Esophagus squamous epithelium (tissue), 5 donors: ENCODE data around the gene ATP6V0C. TPM values are rescaled to one million over a fixed set of nuclear protein-coding genes. Genes with fewer than 3 reads are reported as not detected.

Source experiments
- DNase-seq: peaks from one replicate; lab custom pipeline; 2025; lab: John Stamatoyannopoulos, UW
- H3K27ac ChIP-seq, 4 donors: fragments of 200-600 bp; sonication (generic); one replicate each; pipeline ENCODE4 v1.5.1; 2016 to 2019; ENCODE audit warnings: mild to moderate bottlenecking in 1 of 4
- H3K27me3 ChIP-seq, 4 donors: fragments of 200-600 bp; sonication (generic); 1 replicate in 3 of 4; 2 replicates in 1 of 4; pipeline versions ENCODE4 v1.5.1 to v1.6.0; 2017 to 2021; ENCODE audit warnings: antibody characterized with exemption in 1 of 4
- H3K36me3 ChIP-seq, 3 donors: fragments of 200-600 bp; sonication (generic); one replicate each; pipeline ENCODE4 v1.5.1; 2016 to 2019
- H3K4me1 ChIP-seq, 3 donors: fragments of 200-600 bp; sonication (generic); one replicate each; pipeline ENCODE4 v1.5.1; 2017 to 2019
- H3K4me3 ChIP-seq, 4 donors: fragments of 200-600 bp; sonication (generic); 1 replicate in 3 of 4; 2 replicates in 1 of 4; pipeline ENCODE4 v1.5.1; 2016 to 2019; ENCODE audit warnings: mild to moderate bottlenecking in 2 of 4, moderate library complexity in 1 of 4
- H3K9me3 ChIP-seq, 3 donors: fragments of 200-600 bp; sonication (generic); one replicate each; pipeline ENCODE4 v1.5.1; 2016 to 2019
- POLR2A ChIP-seq, 4 donors: fragments of 450-650 bp; IDR thresholded peaks; one replicate each; pipeline ENCODE4 v1.6.1; 2017; ENCODE audit warnings: antibody characterized with exemption in 4 of 4, mild to moderate bottlenecking in 4 of 4, moderate library complexity in 3 of 4
- WGBS, 2 donors: methylation state at CpG; one replicate each; pipeline ENCODE4 v1.1.5; 2018; 5-methylcytosine and 5-hydroxymethylcytosine counted together
- intact Hi-C: fragments of 100-400 bp; cut with DNase I; formaldehyde crosslinking; loops from one replicate; pipeline ENCODE4 v1.15.0; 2022
- total RNA-seq, 4 donors: library from RNA; depleted of rRNA; stranded (reverse); fragments of >200 nt; gene quantifications; one replicate each; pipeline ENCODE4 v1.1.0, GENCODE V29; 2016
- TF ChIP-seq, protein P1 (sequence below), 6 experiments: fragments of 450-650 bp in 4 of 6; fragments of 200-600 bp in 2 of 6; sonication (generic) in 2 of 6; IDR thresholded peaks; one replicate each; pipeline ENCODE4 v1.5.1; 2016 to 2019; ENCODE audit warnings: antibody characterized with exemption in 6 of 6, mild to moderate bottlenecking in 4 of 6, moderate library complexity in 4 of 6
- donor health status: DM: yes; HTN: yes; CAD: no.

ATP6V0C gene
- total RNA-seq, 4 donors from 2014 or later: 70.8 to 196 (median 125) TPM

DNA sequence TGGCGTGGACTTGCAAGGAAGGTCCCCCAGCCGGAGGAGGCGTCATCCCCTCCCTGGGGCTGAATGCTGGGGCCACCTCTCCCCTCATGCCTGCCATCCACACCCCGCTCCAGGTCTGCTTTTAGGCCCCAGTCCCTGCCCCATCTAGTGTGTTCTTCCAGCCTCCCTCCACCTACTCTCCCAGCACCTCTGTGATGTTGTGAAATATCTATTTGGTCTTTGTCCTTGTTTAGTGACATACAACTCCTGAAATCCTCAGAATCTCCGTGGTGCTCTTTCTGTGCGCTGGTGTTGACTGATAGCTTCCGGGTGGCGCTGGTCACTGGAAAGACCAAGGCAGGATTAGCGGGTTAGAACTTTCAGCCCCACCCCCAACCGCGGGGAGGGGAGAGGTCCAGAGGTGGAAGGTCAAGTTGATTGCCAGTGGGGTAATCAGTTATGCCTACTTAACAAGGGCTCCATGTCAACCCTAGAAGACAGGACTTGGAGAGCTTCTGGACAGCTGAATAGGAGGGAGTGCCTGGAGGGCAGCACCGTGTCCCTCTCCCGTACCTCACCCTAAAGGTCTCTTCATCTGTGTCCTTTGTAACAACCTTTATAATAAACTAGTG lies 28.7 kb upstream of the ATP6V0C start:
- WGBS, 2 donors: 80 to 90% methylated on average over 10 to 11 of the region's 13 CpGs

DNA sequence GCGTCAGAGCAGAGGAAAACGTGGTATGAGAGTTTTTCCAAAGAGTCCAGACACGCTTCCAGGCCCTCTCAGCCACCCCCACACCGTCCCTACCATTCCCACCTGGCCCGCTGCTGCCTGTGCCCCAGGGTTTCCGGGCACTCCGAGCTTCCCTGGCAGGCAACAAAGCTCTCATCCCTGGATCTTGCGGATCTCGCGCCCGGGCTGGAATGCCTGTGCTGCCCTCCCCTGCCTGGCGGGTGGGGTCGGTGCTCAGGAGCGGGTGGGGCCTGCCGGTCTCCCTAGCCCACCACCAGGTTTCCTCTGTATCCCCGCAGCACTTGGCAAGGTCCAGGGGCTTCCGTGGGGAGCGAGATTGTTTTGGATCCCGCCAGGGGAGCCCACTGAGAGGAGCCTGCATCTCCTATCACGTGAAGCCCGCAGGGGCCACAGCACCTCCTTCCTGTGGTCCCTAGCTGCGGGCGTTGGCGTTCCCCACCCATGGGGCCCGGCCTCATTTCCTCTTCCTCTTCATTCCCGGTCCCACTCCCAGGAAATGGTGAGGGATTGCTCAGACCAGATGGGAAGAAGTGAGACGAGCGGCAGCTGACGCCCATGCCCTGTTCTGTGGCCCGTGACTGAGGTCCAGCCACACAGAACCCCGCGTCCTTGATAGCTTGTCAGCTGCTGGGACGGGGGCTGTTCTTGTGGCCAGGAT lies 27.8 kb upstream of the ATP6V0C start:
- no peaks in the 10 kb centered on the region for H3K27me3 ChIP-seq
- no peak for DNase-seq
- peaks cover 0 to 7% (median 0%) of the 10 kb centered on the region in 3 donors for H3K36me3 ChIP-seq
- H3K4me1 ChIP-seq: peaks cover 0 to 52% (median 7%) of the 10 kb centered on the region in 3 donors
- H3K27ac ChIP-seq: no peak overlapping the region
- H3K9me3 ChIP-seq: no peaks in the 10 kb centered on the region
- no peak overlapping the region for H3K4me3 ChIP-seq
- WGBS, 2 donors: 72 to 78% methylated on average over 8 to 17 of the region's 33 CpGs
- TF ChIP-seq, protein P1, sequence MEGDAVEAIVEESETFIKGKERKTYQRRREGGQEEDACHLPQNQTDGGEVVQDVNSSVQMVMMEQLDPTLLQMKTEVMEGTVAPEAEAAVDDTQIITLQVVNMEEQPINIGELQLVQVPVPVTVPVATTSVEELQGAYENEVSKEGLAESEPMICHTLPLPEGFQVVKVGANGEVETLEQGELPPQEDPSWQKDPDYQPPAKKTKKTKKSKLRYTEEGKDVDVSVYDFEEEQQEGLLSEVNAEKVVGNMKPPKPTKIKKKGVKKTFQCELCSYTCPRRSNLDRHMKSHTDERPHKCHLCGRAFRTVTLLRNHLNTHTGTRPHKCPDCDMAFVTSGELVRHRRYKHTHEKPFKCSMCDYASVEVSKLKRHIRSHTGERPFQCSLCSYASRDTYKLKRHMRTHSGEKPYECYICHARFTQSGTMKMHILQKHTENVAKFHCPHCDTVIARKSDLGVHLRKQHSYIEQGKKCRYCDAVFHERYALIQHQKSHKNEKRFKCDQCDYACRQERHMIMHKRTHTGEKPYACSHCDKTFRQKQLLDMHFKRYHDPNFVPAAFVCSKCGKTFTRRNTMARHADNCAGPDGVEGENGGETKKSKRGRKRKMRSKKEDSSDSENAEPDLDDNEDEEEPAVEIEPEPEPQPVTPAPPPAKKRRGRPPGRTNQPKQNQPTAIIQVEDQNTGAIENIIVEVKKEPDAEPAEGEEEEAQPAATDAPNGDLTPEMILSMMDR (IDR thresholded peaks at IDR 0.05): no peak
- no peak for TF ChIP-seq POLR2A (IDR thresholded peaks at IDR 0.05)
- intact Hi-C loops: no loop called here

More for the DNA sequence above, 28.7 kb upstream of the ATP6V0C start:
- no peak for DNase-seq
- no peaks in the 10 kb centered on the region for H3K36me3 ChIP-seq
- TF ChIP-seq, protein P1 (IDR thresholded peaks at IDR 0.05): no peak
- no peak for TF ChIP-seq POLR2A (IDR thresholded peaks at IDR 0.05)
- H3K27ac ChIP-seq: no peak overlapping the region
- H3K27me3 ChIP-seq: no peaks in the 10 kb centered on the region
- H3K9me3 ChIP-seq: no peaks in the 10 kb centered on the region
- H3K4me1 ChIP-seq: peaks cover 0 to 57% (median 7%) of the 10 kb centered on the region in 3 donors
- H3K4me3 ChIP-seq: no peak overlapping the region
- intact Hi-C loops: no loop called here

DNA sequence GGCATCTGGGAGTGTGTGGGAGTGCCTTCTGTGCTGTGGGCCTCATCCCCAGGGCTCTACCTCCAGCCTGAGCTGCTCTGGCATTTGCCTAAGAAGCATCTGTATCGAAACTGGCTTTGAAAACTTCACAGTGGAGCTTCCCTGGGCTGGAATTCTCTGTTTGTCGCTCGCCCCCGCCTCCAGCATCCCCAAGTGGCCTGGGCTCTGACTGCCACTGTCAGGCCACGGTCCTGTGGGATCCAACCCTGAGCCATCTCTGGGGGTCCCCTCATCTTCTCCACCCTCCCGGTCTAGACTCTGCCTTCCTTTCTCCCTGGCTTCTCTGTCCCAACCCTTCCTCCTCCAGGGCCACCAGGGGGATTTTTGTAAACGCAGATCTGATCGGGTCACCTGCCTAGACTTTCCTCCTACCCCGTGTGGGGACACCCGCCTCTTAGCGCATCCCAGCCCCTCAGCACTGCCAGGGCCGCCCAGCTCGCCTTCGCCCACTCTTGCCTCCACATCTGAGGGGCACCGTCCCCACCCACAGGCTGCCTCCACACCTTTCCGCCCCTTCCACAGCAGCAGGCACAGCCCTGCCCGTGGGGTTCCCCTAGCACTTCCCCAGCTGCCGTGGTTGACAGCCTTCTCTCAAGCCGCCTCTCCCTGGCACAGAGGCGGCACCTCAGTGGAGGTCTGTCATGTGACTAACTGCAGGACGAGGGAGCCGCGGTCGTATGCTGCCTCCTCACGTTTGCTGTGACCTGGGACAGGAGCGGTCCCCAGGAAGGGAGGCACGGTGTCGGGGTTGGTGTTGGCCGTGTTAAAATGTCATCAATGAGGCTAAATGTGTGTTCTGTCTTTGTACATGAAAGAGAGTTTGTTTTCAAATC lies 26.9 kb upstream of the ATP6V0C start:
- intact Hi-C loops: no loop called here
- DNase-seq: no peak
- 60 to 66% methylated on average over 13 to 14 of the region's 29 CpGs for WGBS, 2 donors
- Histone ChIP-seq H3K4me1 (peaks cover 0 to 42% (median 7%) of the 10 kb centered on the region in 3 donors), H3K27me3 (no peaks in the 10 kb centered on the region), H3K27ac (peak overlapping the region in 1 of 4 donors; percentile 0), H3K9me3 (no peaks in the 10 kb centered on the region), H3K4me3 (no peak overlapping the region), H3K36me3 (peaks cover 0 to 7% (median 0%) of the 10 kb centered on the region in 3 donors)
- TF ChIP-seq POLR2A (IDR thresholded peaks at IDR 0.05): no peak
- TF ChIP-seq, protein P1 (IDR thresholded peaks at IDR 0.05): peak in 5 of 6 experiments; percentile 22 to 60 (median 40)

DNA sequence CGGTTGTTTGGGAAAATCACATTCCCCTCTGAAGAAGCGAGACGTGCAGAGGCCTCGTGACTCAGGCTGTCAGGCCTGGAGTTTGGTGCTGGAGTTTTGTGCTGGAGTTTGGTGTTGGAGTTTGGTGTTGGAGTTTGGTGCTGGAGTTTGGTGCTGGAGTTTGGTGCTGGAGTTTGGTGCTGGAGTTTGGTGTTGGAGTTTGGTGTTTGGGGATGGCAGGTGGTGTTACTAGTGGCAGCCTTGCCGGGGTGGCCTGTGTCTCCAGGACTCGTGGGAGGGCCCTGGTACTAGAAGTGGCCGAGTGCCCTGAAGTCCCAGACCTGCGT lies 26.3 kb upstream of the ATP6V0C start:
- Histone ChIP-seq H3K9me3 (no peaks in the 10 kb centered on the region), H3K27ac (no peak overlapping the region), H3K4me1 (peaks cover 0 to 38% (median 4%) of the 10 kb centered on the region in 3 donors), H3K4me3 (no peak overlapping the region), H3K36me3 (peaks cover 0 to 7% (median 0%) of the 10 kb centered on the region in 3 donors), H3K27me3 (no peaks in the 10 kb centered on the region)
- 53 to 58% methylated on average over 4 to 8 of the region's 8 CpGs for WGBS, 2 donors
- TF ChIP-seq, protein P1 (IDR thresholded peaks at IDR 0.05): no peak
- no peak for TF ChIP-seq POLR2A (IDR thresholded peaks at IDR 0.05)
- intact Hi-C loops: no loop called here
- DNase-seq: no peak
